GM23248 (cell line): ENCODE results near the gene VN1R4. TPM values are rescaled to one million over a fixed set of nuclear protein-coding genes. Genes with fewer than 3 reads are reported as not detected.
"Not testable (repeated sequence)": the region's sequence is repeated elsewhere in the genome, so short reads cannot be mapped to it uniquely, and the experiment has no call there.

Experiments
- DNase-seq: peaks from one replicate; pipeline ENCODE4 v3.0.0-alpha.2; 2015
- H2AFZ ChIP-seq: fragments of 200-600 bp; sonication (generic); 2 replicates; pipeline ENCODE4 v1.6.1; 2016; ENCODE audit warnings: antibody characterized with exemption
- H3F3A ChIP-seq: fragments of 200-600 bp; sonication (generic); 2 replicates; pipeline ENCODE4 v1.6.1; 2016; ENCODE audit warnings: mild to moderate bottlenecking, antibody characterized with exemption, mixed run types; ENCODE audit not compliant: insufficient read depth
- H3K27ac ChIP-seq: fragments of 200-600 bp; sonication (generic); 2 replicates; pipeline ENCODE4 v1.5.1; 2016; ENCODE audit warnings: mild to moderate bottlenecking
- H3K27me3 ChIP-seq: fragments of 200-600 bp; sonication (generic); replicated peaks from 2 replicates; pipeline ENCODE4 v1.6.1; 2016; ENCODE audit warnings: mild to moderate bottlenecking; ENCODE audit not compliant: insufficient read depth
- H3K36me3 ChIP-seq: fragments of 200-600 bp; sonication (generic); 2 replicates; pipeline ENCODE4 v1.6.1; 2016; ENCODE audit warnings: low read depth, mild to moderate bottlenecking
- H3K4me1 ChIP-seq: fragments of 200-600 bp; sonication (generic); 2 replicates; pipeline ENCODE4 v1.6.1; 2016; ENCODE audit warnings: mild to moderate bottlenecking; ENCODE audit not compliant: insufficient read depth
- H3K4me2 ChIP-seq: fragments of 200-600 bp; sonication (generic); one replicate; pipeline ENCODE4 v1.6.1; 2016; ENCODE audit warnings: mild to moderate bottlenecking; ENCODE audit not compliant: unreplicated experiment
- H3K4me3 ChIP-seq: fragments of 200-600 bp; sonication (generic); 2 replicates; pipeline ENCODE4 v1.5.1; 2016; ENCODE audit warnings: mild to moderate bottlenecking
- H3K79me2 ChIP-seq: fragments of 200-600 bp; sonication (generic); 2 replicates; pipeline ENCODE4 v1.6.1; 2016; ENCODE audit warnings: mild to moderate bottlenecking; ENCODE audit not compliant: insufficient read depth
- H3K9ac ChIP-seq: fragments of 200-600 bp; sonication (generic); 2 replicates; pipeline ENCODE4 v1.6.1; 2016; ENCODE audit warnings: mild to moderate bottlenecking
- H3K9me2 ChIP-seq: fragments of 200-600 bp; sonication (generic); 2 replicates; pipeline ENCODE4 v1.6.1; 2016; ENCODE audit warnings: mixed run types, mild to moderate bottlenecking, moderate library complexity; ENCODE audit not compliant: insufficient read depth
- H3K9me3 ChIP-seq: fragments of 200-600 bp; sonication (generic); one replicate; pipeline ENCODE4 v1.6.1; 2017; ENCODE audit warnings: low read depth
- H4K20me1 ChIP-seq: fragments of 200-600 bp; sonication (generic); 2 replicates; pipeline ENCODE4 v1.6.0; 2016; ENCODE audit not compliant: insufficient read depth
- EZH2 ChIP-seq: fragments of 200-600 bp; sonication (generic); IDR thresholded peaks from 2 replicates; pipeline ENCODE4 v1.6.1; 2018; ENCODE audit warnings: antibody characterized with exemption, mild to moderate bottlenecking; ENCODE audit not compliant: insufficient read depth, poor library complexity, severe bottlenecking
- EZH2phosphoT487 ChIP-seq: fragments of 200-600 bp; sonication (generic); IDR thresholded peaks from 2 replicates; pipeline ENCODE4 v1.6.1; 2018; ENCODE audit warnings: antibody characterized with exemption, moderate library complexity, mild to moderate bottlenecking, low read depth; ENCODE audit not compliant: insufficient read depth
- WGBS, 2 experiments: methylation state at CpG; one replicate each; pipeline ENCODE4 v1.1.6; 2015 to 2017; ENCODE audit warnings: low lambda C conversion rate in 2 of 2, low coverage in 1 of 2; ENCODE audit errors: missing lambda C conversion rate in 2 of 2; 5-methylcytosine and 5-hydroxymethylcytosine counted together
- in situ Hi-C: fragments of 300-500 bp; cut with MboI; formaldehyde crosslinking; loops from 2 replicates; pipeline ENCODE4 v1.15.0; 2020
- polyA plus RNA-seq: library from polyadenylated mRNA; unstranded; fragments of >200 nt; fragmentation: Nextera tagmentation; extraction: Ambion mirVana; gene quantifications from 2 replicates; pipeline ENCODE4 v1.2.1, GENCODE V29; 2016
- total RNA-seq: library from RNA; depleted of rRNA; stranded (reverse); fragments of >200 nt; shearing (Covaris generic); gene quantifications from 2 replicates; pipeline ENCODE4 v1.2.3, GENCODE V29; 2014

The VN1R4 gene
- total and polyA plus RNA-seq, 2 experiments from 2014 or later = not detected

GRCh38 chr19:53254411-53255341 lies 12.8 kb downstream of the VN1R4 start, which contains the start of gene ZNF677:
Gene ZNF677, minus strand, starts transcription at chr19:53254873. Its CDS starts 3,323 bp downstream, at chr19:53251550.
- Histone ChIP-seq H3K27ac (peak within 1 kb of the TSS; percentile 72), H3K9ac (peak within 1 kb of the TSS; percentile 91), H3K4me1 (peaks cover 3% of the 10 kb centered on the region; the same call in 1 of the 2 replicates), H3K4me3 (peak within 1 kb of the TSS; percentile 92), H3K79me2 (peaks cover 19% of the 10 kb centered on the region; the same call in 1 of the 2 replicates), H3F3A (no peaks in the 10 kb centered on the region), H4K20me1 (no peaks in the 10 kb centered on the region), H3K27me3 (no peaks in the 10 kb centered on the region), H3K9me3 (no peaks in the 10 kb centered on the region), H2AFZ (peak within 1 kb of the TSS; percentile 100), H3K4me2 (peak within 1 kb of the TSS; percentile 94), H3K36me3 (peaks cover 28% of the 10 kb centered on the region), H3K9me2 (no peaks in the 10 kb centered on the region)
- DNase-seq = peak; percentile 96
- TF ChIP-seq EZH2 (no peak), EZH2phosphoT487 (no peak)
- 2 to 5% methylated on average over 42 to 65 of the region's 72 CpGs for WGBS, 2 experiments
- in situ Hi-C loops = no loop called here

- 94 to 95% methylated on average over 1 of the region's 1 CpG for WGBS, 2 experiments
- Histone ChIP-seq H3F3A (no peaks in the 10 kb centered on the region), H3K9ac (no peak overlapping the region), H3K9me3 (peaks cover 16% of the 10 kb centered on the region), H3K79me2 (no peaks in the 10 kb centered on the region), H4K20me1 (no peaks in the 10 kb centered on the region), H3K4me2 (no peak overlapping the region), H3K36me3 (peaks cover 77% of the 10 kb centered on the region), H3K4me3 (no peak overlapping the region), H2AFZ (no peak overlapping the region), H3K27ac (no peak overlapping the region), H3K27me3 (no peaks in the 10 kb centered on the region), H3K9me2 (no peaks in the 10 kb centered on the region), H3K4me1 (no peaks in the 10 kb centered on the region)
- TF ChIP-seq EZH2 = no peak
- no peak for TF ChIP-seq EZH2phosphoT487
- in situ Hi-C loops = no loop called here
- no peak for DNase-seq
These were observed 21.0 kb downstream of the VN1R4 start for GRCh38 chr19:53246498-53246897.

GRCh38 chr19:53237114-53237777 lies 30.3 kb downstream of the VN1R4 start:
- H3K4me2 ChIP-seq = no peak overlapping the region
- TF ChIP-seq EZH2phosphoT487 = no peak
- no peak for TF ChIP-seq EZH2
- H3K27ac ChIP-seq = no peak overlapping the region
- peaks cover 16% of the 10 kb centered on the region for H3K9me3 ChIP-seq
- H3F3A ChIP-seq = no peaks in the 10 kb centered on the region
- H3K27me3 ChIP-seq = no peaks in the 10 kb centered on the region
- 91 to 94% methylated on average over 4 of the region's 4 CpGs for WGBS, 2 experiments
- in situ Hi-C loops = no loop called here
- peaks cover 55% of the 10 kb centered on the region for H3K36me3 ChIP-seq
- H3K9ac ChIP-seq = no peak overlapping the region
- no peak overlapping the region for H2AFZ ChIP-seq
- no peaks in the 10 kb centered on the region for H4K20me1 ChIP-seq
- H3K79me2 ChIP-seq = no peaks in the 10 kb centered on the region
- no peak overlapping the region for H3K4me3 ChIP-seq
- no peaks in the 10 kb centered on the region for H3K4me1 ChIP-seq
- no peaks in the 10 kb centered on the region for H3K9me2 ChIP-seq
- DNase-seq = no peak

GRCh38 chr19:53224606-53225005 lies 42.9 kb downstream of the VN1R4 start:
- H3K4me2 ChIP-seq = no peak overlapping the region
- H3K9me2 ChIP-seq = no peaks in the 10 kb centered on the region
- H3K9ac ChIP-seq = no peak overlapping the region
- no peaks in the 10 kb centered on the region for H3F3A ChIP-seq
- H2AFZ ChIP-seq = no peak overlapping the region
- no peak for DNase-seq
- H3K27me3 ChIP-seq = no peaks in the 10 kb centered on the region
- in situ Hi-C loops = no loop called here
- peaks cover 7% of the 10 kb centered on the region for H3K9me3 ChIP-seq
- H3K27ac ChIP-seq = no peak overlapping the region
- no peaks in the 10 kb centered on the region for H3K36me3 ChIP-seq
- H3K4me3 ChIP-seq = no peak overlapping the region
- no peaks in the 10 kb centered on the region for H4K20me1 ChIP-seq
- H3K4me1 ChIP-seq = no peaks in the 10 kb centered on the region
- TF ChIP-seq EZH2 (no peak), EZH2phosphoT487 (no peak)
- WGBS, 2 experiments = 83 to 92% methylated on average over 14 to 20 of the region's 20 CpGs
- H3K79me2 ChIP-seq = no peaks in the 10 kb centered on the region

GRCh38 chr19:53222716-53223115 lies 44.8 kb downstream of the VN1R4 start:
- H3K9me2 ChIP-seq, DNase-seq, H3K4me3 ChIP-seq, H3K9me3 ChIP-seq, H2AFZ ChIP-seq, H3K27ac ChIP-seq, H3K4me1 ChIP-seq, H4K20me1 ChIP-seq, H3K79me2 ChIP-seq, H3K9ac ChIP-seq, H3F3A ChIP-seq, H3K27me3 ChIP-seq, H3K36me3 ChIP-seq, in situ Hi-C loops, H3K4me2 ChIP-seq: not testable (repeated sequence)
- 86 to 92% methylated on average over 2 to 22 of the region's 28 CpGs for WGBS, 2 experiments
